GM12891 (cell line): Measurements from ENCODE around the gene ERN1.

ENCODE experiments used
- PAX5 ChIP-seq: IDR thresholded peaks from 2 replicates; pipeline ENCODE4 v1.6.1; 2011; ENCODE audit warnings: low read length, moderate library complexity, mild to moderate bottlenecking; ENCODE audit not compliant: insufficient read depth, severe bottlenecking
- POLR2A ChIP-seq: IDR thresholded peaks from 2 replicates; pipeline ENCODE4 v1.6.1; 2011; ENCODE audit warnings: low read depth, low read length, control low read depth
- POLR2AphosphoS5 ChIP-seq: IDR thresholded peaks from 2 replicates; pipeline ENCODE4 v1.6.1; 2011; ENCODE audit warnings: low read depth, low read length, control low read depth
- POU2F2 ChIP-seq: IDR thresholded peaks from 2 replicates; pipeline ENCODE4 v1.6.1; 2011; ENCODE audit warnings: low read depth, mild to moderate bottlenecking, control low read depth, low read length, moderate library complexity
- SPI1 ChIP-seq: IDR thresholded peaks from 2 replicates; pipeline ENCODE4 v1.6.1; 2011; ENCODE audit warnings: low read depth, low read length, control low read depth
- TAF1 ChIP-seq: IDR thresholded peaks from 2 replicates; pipeline ENCODE4 v1.6.1; 2011; ENCODE audit warnings: low read depth, low read length, control low read depth

- TF ChIP-seq POLR2A (no peak), TAF1 (no peak), SPI1 (no peak), POLR2AphosphoS5 (no peak), PAX5 (no peak), POU2F2 (no peak)
These were observed 59.7 kb downstream of the ERN1 start for GRCh38 chr17:64070213-64070612.
